Fibroblast of mammary gland (primary cell): ENCODE data around the gene CHAT.
A peak's percentile ranks its signal among the peaks of the same experiment; 100 is the strongest.

Experiments used
- DNase-seq: peaks from one replicate; pipeline ENCODE4 v3.0.0-alpha.2; 2010; ENCODE audit warnings: low read depth
- H3K4me3 ChIP-seq: 2 replicates; pipeline ENCODE4 v1.5.1; 2011; ENCODE audit warnings: low read depth, mild to moderate bottlenecking, low read length, moderate library complexity; ENCODE audit not compliant: control insufficient read depth
- TF ChIP-seq, protein P1 (sequence below): conservative IDR thresholded peaks from 2 replicates; pipeline ENCODE4 v1.5.1; 2011; ENCODE audit warnings: low read depth, low read length, inconsistent platforms; ENCODE audit not compliant: control insufficient read depth, insufficient read depth

The CHAT gene

DNA sequence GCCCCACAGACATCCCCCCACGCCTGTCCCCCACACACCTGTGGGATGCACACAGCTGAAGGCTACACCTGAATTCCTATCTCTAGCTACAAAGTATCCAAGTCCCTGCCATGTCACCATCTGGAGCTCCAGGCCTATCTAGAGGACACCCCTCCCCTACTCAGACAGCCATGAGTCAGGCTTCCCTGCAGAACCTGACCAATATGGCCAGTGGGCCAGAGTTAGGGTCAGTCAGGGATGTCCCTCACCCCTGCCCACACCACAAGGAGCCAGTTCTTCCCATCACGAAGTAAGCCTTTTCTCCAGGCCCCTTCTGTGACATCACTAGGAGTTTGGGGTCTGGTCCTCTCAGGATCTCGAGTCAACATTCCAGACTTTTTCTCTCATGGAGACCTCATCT is 14.3 kb upstream of the CHAT start:
- TF ChIP-seq, protein P1, sequence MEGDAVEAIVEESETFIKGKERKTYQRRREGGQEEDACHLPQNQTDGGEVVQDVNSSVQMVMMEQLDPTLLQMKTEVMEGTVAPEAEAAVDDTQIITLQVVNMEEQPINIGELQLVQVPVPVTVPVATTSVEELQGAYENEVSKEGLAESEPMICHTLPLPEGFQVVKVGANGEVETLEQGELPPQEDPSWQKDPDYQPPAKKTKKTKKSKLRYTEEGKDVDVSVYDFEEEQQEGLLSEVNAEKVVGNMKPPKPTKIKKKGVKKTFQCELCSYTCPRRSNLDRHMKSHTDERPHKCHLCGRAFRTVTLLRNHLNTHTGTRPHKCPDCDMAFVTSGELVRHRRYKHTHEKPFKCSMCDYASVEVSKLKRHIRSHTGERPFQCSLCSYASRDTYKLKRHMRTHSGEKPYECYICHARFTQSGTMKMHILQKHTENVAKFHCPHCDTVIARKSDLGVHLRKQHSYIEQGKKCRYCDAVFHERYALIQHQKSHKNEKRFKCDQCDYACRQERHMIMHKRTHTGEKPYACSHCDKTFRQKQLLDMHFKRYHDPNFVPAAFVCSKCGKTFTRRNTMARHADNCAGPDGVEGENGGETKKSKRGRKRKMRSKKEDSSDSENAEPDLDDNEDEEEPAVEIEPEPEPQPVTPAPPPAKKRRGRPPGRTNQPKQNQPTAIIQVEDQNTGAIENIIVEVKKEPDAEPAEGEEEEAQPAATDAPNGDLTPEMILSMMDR, result no peak
- DNase-seq, result no peak
- no peak overlapping the region for H3K4me3 ChIP-seq

DNA sequence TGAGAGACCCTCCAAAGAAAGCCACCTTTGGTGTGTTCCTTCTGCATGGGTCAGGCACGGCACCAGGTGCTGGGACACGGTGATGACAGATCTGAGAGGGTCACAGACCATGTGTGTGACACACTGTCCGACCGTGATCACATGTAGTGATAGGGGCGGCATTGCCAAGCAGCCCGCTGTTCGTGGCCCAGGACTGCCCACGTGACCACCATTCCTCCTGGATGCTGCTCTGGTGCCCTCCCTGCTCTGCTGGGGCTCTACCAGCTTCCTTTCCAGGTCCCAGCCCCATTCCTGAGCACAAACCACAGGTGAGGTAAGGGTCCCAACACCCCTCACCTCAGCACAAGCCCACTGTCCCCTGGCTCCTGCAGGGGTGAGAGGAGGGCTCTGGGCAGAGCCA is 13.8 kb upstream of the CHAT start:
- DNase-seq, result no peak
- H3K4me3 ChIP-seq, result no peak overlapping the region
- TF ChIP-seq, protein P1, result no peak

DNA sequence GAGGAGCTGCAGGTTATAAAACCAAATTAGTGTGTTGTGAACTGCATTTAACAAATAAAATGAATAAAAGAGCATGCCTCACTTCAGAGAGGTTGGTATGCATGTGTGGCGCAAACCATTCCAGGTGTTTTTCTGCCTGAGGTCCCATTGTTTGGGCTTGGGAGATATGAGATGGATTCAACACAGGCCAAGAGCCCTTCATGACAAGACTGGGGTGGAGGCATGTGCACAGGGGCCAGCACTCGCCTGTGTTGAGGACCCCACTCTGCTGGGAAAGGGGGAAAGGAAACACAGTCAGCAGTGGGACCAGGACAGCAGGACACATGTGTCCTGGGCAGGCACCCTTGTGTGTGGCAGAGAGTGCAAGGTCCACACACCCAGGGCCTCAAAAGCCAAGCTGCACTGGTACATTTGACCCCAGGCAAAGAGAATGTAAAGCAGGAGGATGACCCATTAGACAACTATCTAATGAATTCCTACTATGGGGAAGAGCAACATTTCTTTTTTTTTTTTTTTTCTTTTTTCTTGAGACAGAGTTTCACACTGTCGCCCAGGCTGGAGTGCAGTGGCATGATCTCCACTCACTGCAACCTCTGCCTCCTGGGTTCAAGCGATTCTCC is 12.9 kb upstream of the CHAT start:
- H3K4me3 ChIP-seq, result no peak overlapping the region

GRCh38 chr10:49601857-49602256 is 12.0 kb upstream of the CHAT start:
- TF ChIP-seq, protein P1, result no peak
- DNase-seq, result peak; percentile 36
- H3K4me3 ChIP-seq, result no peak overlapping the region

More for the DNA sequence above, 12.9 kb upstream of the CHAT start:
- DNase-seq, result no peak
- TF ChIP-seq, protein P1, result no peak

- no peak overlapping the region for H3K4me3 ChIP-seq
- no peak for DNase-seq
- TF ChIP-seq, protein P1, result no peak
Measured at GRCh38 chr10:49602380-49603023, 11.3 kb upstream of the CHAT start.

DNA sequence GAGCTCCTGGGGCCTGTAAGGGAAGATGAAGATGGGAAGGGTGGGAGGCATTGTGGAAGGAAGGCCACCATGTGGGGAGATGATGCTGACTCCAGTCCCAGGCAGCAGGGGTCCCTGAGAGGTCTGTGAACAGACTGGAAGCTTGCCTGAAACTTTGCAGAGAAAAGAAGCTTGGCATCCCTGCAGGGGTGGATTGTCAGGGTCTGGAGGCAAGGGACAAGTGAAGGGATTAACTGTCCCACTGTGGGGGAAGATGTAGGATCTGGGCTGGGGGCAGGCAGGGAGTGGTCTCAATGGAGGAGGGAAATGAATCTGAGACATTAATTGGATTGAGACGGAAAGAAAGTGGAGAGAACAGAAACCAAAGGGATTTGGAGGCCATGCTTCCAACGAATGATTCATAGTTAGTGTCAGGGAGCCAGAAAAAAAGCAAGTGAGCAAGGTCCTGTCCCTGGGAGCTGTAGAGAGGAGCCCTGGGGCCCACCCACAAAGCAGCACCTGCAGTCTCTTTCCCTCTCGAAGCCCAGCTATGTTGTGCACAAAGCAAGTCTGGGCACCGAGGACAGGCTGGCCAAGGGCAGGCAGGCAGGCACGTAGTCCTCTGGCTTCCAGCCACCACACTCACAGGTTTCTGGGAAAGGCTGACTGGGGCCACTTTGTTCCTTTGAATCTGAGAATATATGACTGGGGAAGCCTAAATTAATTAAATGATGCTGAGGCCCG is 8.5 kb upstream of the CHAT start:
- no peak overlapping the region for H3K4me3 ChIP-seq
- no peak for DNase-seq
- TF ChIP-seq, protein P1, result no peak
